ENCODE measurements around the gene HDAC4.

DNA sequence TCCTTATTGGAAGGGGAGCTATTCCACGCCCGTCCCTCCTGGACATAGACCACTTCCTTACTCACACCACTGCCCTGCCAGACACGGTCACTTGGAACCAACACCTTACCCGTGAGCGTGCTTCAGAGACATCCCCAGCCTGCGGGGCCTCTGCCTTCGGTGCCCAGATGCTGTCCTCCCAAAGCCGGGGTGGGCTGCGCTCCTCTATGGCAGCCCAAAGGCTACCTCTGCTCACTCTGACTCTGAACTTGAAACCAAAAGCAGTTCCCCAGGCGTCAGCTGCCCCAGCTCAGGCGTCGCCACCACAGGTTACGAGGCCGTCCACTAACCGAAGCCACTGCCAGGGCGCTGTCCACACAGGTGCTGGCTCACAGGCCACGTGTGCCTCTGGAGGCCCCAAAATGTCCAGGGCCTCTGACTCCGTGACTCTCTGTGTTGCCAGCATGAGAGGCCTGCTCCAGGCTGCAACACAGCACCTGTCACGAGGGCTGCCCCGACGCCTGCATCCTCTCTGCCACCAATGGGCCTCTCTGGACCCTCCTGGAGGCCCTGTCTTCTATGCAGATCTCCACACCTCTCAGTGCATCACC lies 23.8 kb downstream of the HDAC4 start:
- TF ChIP-seq, protein P1, sequence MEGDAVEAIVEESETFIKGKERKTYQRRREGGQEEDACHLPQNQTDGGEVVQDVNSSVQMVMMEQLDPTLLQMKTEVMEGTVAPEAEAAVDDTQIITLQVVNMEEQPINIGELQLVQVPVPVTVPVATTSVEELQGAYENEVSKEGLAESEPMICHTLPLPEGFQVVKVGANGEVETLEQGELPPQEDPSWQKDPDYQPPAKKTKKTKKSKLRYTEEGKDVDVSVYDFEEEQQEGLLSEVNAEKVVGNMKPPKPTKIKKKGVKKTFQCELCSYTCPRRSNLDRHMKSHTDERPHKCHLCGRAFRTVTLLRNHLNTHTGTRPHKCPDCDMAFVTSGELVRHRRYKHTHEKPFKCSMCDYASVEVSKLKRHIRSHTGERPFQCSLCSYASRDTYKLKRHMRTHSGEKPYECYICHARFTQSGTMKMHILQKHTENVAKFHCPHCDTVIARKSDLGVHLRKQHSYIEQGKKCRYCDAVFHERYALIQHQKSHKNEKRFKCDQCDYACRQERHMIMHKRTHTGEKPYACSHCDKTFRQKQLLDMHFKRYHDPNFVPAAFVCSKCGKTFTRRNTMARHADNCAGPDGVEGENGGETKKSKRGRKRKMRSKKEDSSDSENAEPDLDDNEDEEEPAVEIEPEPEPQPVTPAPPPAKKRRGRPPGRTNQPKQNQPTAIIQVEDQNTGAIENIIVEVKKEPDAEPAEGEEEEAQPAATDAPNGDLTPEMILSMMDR (IDR thresholded peaks at IDR 0.05) = no peak
- TF ChIP-seq POLR2A (IDR thresholded peaks at IDR 0.05) = no peak
